Cardiac muscle cell (in vitro differentiated cells and primary cell): Measurements from ENCODE around the gene SYCP2. TPM values are rescaled to one million over a fixed set of nuclear protein-coding genes. Genes with fewer than 3 reads are reported as not detected.

Source experiments
- DNase-seq, 2 donors: peaks; one replicate each; pipeline versions ENCODE4 v3.0.0 to v3.0.0-alpha.2; 2010 to 2017; ENCODE audit warnings: low read depth in 1 of 2, low spot score in 1 of 2
- H3K27ac ChIP-seq: fragments of 200-600 bp; sonication (generic); 2 replicates; pipeline ENCODE4 v1.5.1; 2016
- H3K27me3 ChIP-seq: fragments of 200-600 bp; sonication (generic); 2 replicates; pipeline ENCODE4 v1.6.0; 2016; ENCODE audit warnings: control low read depth
- H3K36me3 ChIP-seq: fragments of 200-600 bp; sonication (generic); 2 replicates; pipeline ENCODE4 v1.5.1; 2016; ENCODE audit warnings: control low read depth
- H3K4me1 ChIP-seq: fragments of 200-600 bp; sonication (generic); 2 replicates; pipeline ENCODE4 v1.8.1; 2017; ENCODE audit warnings: low read depth, mild to moderate bottlenecking, mixed run types
- H3K4me3 ChIP-seq: fragments of 200-600 bp; sonication (generic); 2 replicates; pipeline ENCODE4 v1.5.1; 2016; ENCODE audit warnings: mild to moderate bottlenecking
- H3K9me3 ChIP-seq: fragments of 200-600 bp; sonication (generic); 2 replicates; pipeline ENCODE4 v1.5.1; 2017; ENCODE audit warnings: low read depth, mild to moderate bottlenecking, control low read depth
- polyA plus RNA-seq: library from polyadenylated mRNA; unstranded; fragments of >200 nt; fragmentation: Nextera tagmentation; extraction: Ambion mirVana; gene quantifications from 2 replicates; pipeline ENCODE4 v1.2.1, GENCODE V29; 2016
- total RNA-seq: library from RNA; depleted of rRNA; stranded (reverse); fragments of >200 nt; gene quantifications from 2 replicates; pipeline ENCODE4 v1.2.3, GENCODE V29; 2016
- TF ChIP-seq, protein P1 (sequence below): IDR thresholded peaks from 2 replicates; pipeline ENCODE4 v1.5.1; 2012; ENCODE audit warnings: low read depth, mild to moderate bottlenecking, low read length

SYCP2 gene
- total and polyA plus RNA-seq, 2 experiments from 2014 or later = 0.60 TPM; not detected in 1

DNA sequence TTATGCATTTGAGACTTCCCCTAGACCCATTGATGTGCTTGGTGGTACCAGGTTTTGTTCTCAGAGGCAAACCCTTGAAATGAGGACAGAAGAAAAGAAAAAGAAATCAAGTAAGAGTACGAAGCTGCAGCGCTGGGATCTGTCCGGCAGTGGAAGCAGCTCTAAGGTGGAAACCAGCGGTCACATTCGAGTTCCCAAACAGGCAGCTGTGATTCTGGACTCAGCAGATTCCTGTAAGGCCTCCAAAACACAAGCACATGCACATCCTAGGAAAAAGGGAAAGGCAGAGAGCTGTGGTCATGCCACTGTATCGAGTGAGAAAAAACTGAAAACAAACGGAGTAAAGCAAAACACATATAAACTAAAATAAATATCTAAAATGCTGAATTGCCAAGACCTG lies 11.3 kb upstream of the SYCP2 start:
- H3K27me3 ChIP-seq = no peaks in the 10 kb centered on the region
- peaks cover 25% of the 10 kb centered on the region for H3K4me1 ChIP-seq
- H3K9me3 ChIP-seq = no peaks in the 10 kb centered on the region
- H3K27ac ChIP-seq = peak overlapping the region; percentile 66
- no peak overlapping the region for H3K4me3 ChIP-seq
- no peak for DNase-seq
- peaks cover 19% of the 10 kb centered on the region for H3K36me3 ChIP-seq
- TF ChIP-seq, protein P1, sequence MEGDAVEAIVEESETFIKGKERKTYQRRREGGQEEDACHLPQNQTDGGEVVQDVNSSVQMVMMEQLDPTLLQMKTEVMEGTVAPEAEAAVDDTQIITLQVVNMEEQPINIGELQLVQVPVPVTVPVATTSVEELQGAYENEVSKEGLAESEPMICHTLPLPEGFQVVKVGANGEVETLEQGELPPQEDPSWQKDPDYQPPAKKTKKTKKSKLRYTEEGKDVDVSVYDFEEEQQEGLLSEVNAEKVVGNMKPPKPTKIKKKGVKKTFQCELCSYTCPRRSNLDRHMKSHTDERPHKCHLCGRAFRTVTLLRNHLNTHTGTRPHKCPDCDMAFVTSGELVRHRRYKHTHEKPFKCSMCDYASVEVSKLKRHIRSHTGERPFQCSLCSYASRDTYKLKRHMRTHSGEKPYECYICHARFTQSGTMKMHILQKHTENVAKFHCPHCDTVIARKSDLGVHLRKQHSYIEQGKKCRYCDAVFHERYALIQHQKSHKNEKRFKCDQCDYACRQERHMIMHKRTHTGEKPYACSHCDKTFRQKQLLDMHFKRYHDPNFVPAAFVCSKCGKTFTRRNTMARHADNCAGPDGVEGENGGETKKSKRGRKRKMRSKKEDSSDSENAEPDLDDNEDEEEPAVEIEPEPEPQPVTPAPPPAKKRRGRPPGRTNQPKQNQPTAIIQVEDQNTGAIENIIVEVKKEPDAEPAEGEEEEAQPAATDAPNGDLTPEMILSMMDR = no peak

DNA sequence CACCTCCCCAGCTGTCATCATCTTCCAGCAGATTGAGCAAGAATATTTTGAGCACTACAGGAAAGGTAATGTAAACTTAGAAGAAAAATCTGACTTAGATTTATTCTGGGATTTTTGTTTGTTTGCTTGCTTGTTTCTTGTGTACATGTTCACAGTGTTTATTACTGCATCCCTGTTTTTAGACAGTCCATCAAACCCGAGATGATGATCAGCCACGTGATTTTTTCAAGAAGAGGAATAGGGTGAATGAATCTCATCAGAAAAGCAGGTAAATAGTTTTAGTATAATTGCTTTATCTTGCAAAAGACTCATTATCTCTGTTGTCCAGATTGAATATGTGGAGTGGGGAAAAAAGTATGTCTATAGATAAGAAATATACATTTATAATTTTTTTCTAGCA lies 8.8 kb upstream of the SYCP2 start:
- no peak overlapping the region for H3K4me3 ChIP-seq

DNA sequence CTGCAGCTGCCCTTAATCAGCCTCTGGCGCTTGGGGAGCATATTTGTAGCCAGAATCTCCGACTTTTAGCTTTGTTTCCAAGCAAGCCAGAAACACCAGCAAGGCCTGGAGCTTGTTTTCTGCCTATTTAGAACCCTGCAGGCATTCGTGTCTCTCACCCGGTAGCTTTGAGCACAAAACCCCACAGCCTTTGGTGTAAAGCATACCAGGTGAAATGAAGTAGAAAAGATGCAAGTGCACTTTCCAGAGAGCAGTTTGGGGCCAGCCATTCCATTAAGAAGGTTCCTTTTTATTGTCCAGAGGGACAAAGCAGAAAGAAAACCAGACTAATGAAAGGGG lies 7.5 kb upstream of the SYCP2 start:
- Histone ChIP-seq H3K36me3 (peaks cover 19% of the 10 kb centered on the region), H3K4me1 (peaks cover 43% of the 10 kb centered on the region), H3K27ac (peak overlapping the region; percentile 97), H3K4me3 (peak overlapping the region; percentile 93), H3K27me3 (no peaks in the 10 kb centered on the region), H3K9me3 (no peaks in the 10 kb centered on the region)
- DNase-seq = no peak
- TF ChIP-seq, protein P1 = no peak

More for the DNA sequence above, 8.8 kb upstream of the SYCP2 start:
- Histone ChIP-seq H3K27me3 (no peaks in the 10 kb centered on the region), H3K36me3 (peaks cover 19% of the 10 kb centered on the region), H3K27ac (peak overlapping the region; percentile 97), H3K9me3 (no peaks in the 10 kb centered on the region), H3K4me1 (peaks cover 44% of the 10 kb centered on the region)
- TF ChIP-seq, protein P1 = no peak
- DNase-seq = no peak

DNA sequence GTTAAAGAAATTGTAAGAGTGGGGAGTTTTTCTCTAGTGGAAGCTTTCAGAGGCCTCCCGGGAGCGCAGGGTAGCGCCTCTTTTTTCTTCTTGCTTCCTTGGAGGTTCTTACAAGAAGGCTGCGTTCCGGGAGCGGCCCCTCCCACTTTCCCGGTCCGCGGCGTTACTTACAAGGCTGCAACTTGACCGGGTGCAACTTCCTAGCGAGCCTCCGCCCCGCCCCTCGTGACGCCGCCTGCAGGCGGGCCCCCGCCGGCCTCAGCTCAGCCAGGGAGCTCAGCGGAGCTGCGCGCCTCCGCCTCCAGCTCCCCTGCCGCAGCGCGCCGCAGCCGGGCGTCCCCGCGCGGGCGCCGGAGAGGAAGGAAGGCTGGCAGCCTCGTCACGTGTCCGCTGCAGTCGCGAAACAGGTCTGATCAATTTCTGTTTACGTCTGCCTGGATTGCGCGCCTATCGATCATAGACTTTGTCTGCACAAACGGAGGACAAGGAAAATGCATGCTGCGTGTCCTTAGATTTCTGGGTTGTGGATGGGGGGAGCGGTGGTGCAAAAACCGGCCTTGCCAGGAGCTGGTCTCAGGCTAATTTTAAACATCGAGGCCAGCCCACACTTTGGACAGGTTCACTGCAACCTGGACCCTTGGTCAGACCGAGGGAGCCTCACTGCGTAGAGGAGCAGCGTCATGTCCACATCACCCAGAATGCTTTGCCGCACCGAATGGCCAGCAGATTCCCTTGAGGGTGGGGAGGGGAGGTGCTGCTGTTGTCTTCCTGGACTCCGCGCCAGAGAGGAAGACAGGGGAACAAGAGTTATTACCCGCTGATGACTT lies 6.9 kb upstream of the SYCP2 start, which contains the start of the genes FAM217B and PPP1R3D:
Gene FAM217B (plus strand): TSS at position 261 of the 827 bp plus-strand sequence. CDS start 3,555 bp downstream, outside the sequence.
Gene PPP1R3D (minus strand): TSS at position 177 of the 827 bp plus-strand sequence. CDS start 374 bp downstream, outside the sequence.
- peak within 1 kb of the TSS; percentile 93 for H3K4me3 ChIP-seq
- TF ChIP-seq, protein P1 = peak; percentile 9
- H3K4me1 ChIP-seq = peaks cover 38% of the 10 kb centered on the region
- H3K9me3 ChIP-seq = no peaks in the 10 kb centered on the region
- H3K27ac ChIP-seq = peak within 1 kb of the TSS; percentile 97
- no peaks in the 10 kb centered on the region for H3K27me3 ChIP-seq
- peak; percentile 96 to 99 for DNase-seq
- H3K36me3 ChIP-seq = peaks cover 19% of the 10 kb centered on the region

DNA sequence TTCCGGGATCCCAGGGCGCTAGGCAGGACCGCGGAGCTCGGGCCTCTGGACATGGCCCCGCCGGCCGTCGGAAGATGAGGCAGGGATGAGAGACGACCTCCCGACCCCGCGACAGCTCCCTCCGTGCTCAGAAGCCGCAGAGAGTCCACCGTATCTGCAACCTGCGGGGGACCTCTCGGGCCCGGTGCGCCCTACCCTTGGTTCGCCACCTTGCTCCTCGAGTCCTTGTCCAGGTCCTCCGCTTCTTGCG lies 6.4 kb upstream of the SYCP2 start:
- TF ChIP-seq, protein P1 = no peak
- peaks cover 35% of the 10 kb centered on the region for H3K4me1 ChIP-seq
- peaks cover 19% of the 10 kb centered on the region for H3K36me3 ChIP-seq
- peak in 1 of 2 donors; percentile 26 for DNase-seq
- no peaks in the 10 kb centered on the region for H3K9me3 ChIP-seq
- peak overlapping the region; percentile 97 for H3K27ac ChIP-seq
- H3K27me3 ChIP-seq = peaks cover 2% of the 10 kb centered on the region
- H3K4me3 ChIP-seq = peak overlapping the region; percentile 93
